OCI-LY3 (cell line): ENCODE data around the gene PIGBOS1.
A peak's percentile ranks its signal among the peaks of the same experiment; 100 is the strongest.

Experiments used
- H2AFZ ChIP-seq: fragments of 200-600, 300-600 bp; shearing (Covaris generic); 2 replicates; pipeline ENCODE4 v1.6.0; 2014; ENCODE audit warnings: antibody characterized with exemption, low read depth, low read length
- H3K27ac ChIP-seq: fragments of 200-600, 300-600 bp; sonication (generic); 2 replicates; pipeline ENCODE4 v1.5.1; 2014; ENCODE audit warnings: mild to moderate bottlenecking, low read length, moderate library complexity, mixed read lengths
- H3K27me3 ChIP-seq: fragments of 200-600, 300-600 bp; sonication (generic); 2 replicates; pipeline ENCODE4 v1.6.1; 2014; ENCODE audit warnings: low read depth, low read length, mixed read lengths
- H3K36me3 ChIP-seq: fragments of 200-600, 300-600 bp; sonication (generic); replicated peaks from 2 replicates; pipeline ENCODE3; 2014; ENCODE audit warnings: low read depth, low read length, mixed read lengths
- H3K4me1 ChIP-seq: fragments of 300-600, 200-600 bp; sonication (generic); 2 replicates; pipeline ENCODE4 v1.6.1; 2014; ENCODE audit warnings: low read length, mixed read lengths
- H3K4me2 ChIP-seq: fragments of 200-600, 300-600 bp; sonication (generic); 2 replicates; pipeline ENCODE4 v1.6.1; 2014; ENCODE audit warnings: low read length, mixed read lengths
- H3K4me3 ChIP-seq: fragments of 300-600, 200-600 bp; sonication (generic); 2 replicates; pipeline ENCODE4 v1.5.1; 2014; ENCODE audit warnings: antibody characterized with exemption, mild to moderate bottlenecking, low read length, moderate library complexity
- H3K79me2 ChIP-seq: fragments of 300-600, 200-600 bp; shearing (Covaris generic); 2 replicates; pipeline ENCODE4 v1.6.1; 2014; ENCODE audit warnings: mild to moderate bottlenecking, low read length, mixed read lengths
- H3K9ac ChIP-seq: fragments of 300-600, 200-600 bp; shearing (Covaris generic); 2 replicates; pipeline ENCODE4 v1.6.0; 2014; ENCODE audit warnings: mild to moderate bottlenecking, low read length, moderate library complexity
- H3K9me3 ChIP-seq: fragments of 200-600, 300-600 bp; shearing (Covaris generic); 2 replicates; pipeline ENCODE4 v1.6.1; 2014; ENCODE audit warnings: low read length, mixed read lengths; ENCODE audit not compliant: insufficient read depth
- H4K20me1 ChIP-seq: fragments of 200-600, 300-600 bp; sonication (generic); 2 replicates; pipeline ENCODE4 v1.6.1; 2016; ENCODE audit warnings: low read length, mixed read lengths; ENCODE audit not compliant: insufficient read depth
- CTCF ChIP-seq: fragments of 200-600, 300-600 bp; sonication (generic); IDR thresholded peaks from 2 replicates; pipeline ENCODE4 v1.5.1; 2014; ENCODE audit warnings: antibody characterized with exemption, low read length, low read depth
- EZH2phosphoT487 ChIP-seq: fragments of 200-600 bp; shearing (Covaris generic); IDR thresholded peaks from 2 replicates; pipeline ENCODE4 v1.6.1; 2018; ENCODE audit warnings: antibody characterized with exemption, mixed run types, low read depth

Gene PIGBOS1

GRCh38 chr15:55327387-55327786, 8.5 kb upstream of the PIGBOS1 start:
- no peak overlapping the region for H3K27ac ChIP-seq
- no peak overlapping the region for H3K4me2 ChIP-seq
- H3K36me3 ChIP-seq: peaks cover 26% of the 10 kb centered on the region

GRCh38 chr15:55322467-55322866, 3.5 kb upstream of the PIGBOS1 start:
- Histone ChIP-seq H3K79me2 (peaks cover 40% of the 10 kb centered on the region), H3K9me3 (no peaks in the 10 kb centered on the region), H3K36me3 (peaks cover 11% of the 10 kb centered on the region), H3K4me2 (no peak overlapping the region), H3K4me3 (no peak overlapping the region), H4K20me1 (no peaks in the 10 kb centered on the region), H3K27ac (no peak overlapping the region), H3K4me1 (peaks cover 17% of the 10 kb centered on the region), H3K27me3 (no peaks in the 10 kb centered on the region), H2AFZ (no peak overlapping the region), H3K9ac (no peak overlapping the region)
- no peak for TF ChIP-seq EZH2phosphoT487
- no peak for TF ChIP-seq CTCF

More at GRCh38 chr15:55327387-55327786, 8.5 kb upstream of the PIGBOS1 start:
- Histone ChIP-seq H3K27me3 (no peaks in the 10 kb centered on the region), H2AFZ (no peak overlapping the region), H3K79me2 (peaks cover 6% of the 10 kb centered on the region; the same call in 1 of the 2 replicates), H4K20me1 (no peaks in the 10 kb centered on the region), H3K9me3 (no peaks in the 10 kb centered on the region), H3K9ac (no peak overlapping the region), H3K4me1 (peaks cover 7% of the 10 kb centered on the region; the same call in 1 of the 2 replicates), H3K4me3 (no peak overlapping the region)
- TF ChIP-seq CTCF (no peak), EZH2phosphoT487 (no peak)

DNA sequence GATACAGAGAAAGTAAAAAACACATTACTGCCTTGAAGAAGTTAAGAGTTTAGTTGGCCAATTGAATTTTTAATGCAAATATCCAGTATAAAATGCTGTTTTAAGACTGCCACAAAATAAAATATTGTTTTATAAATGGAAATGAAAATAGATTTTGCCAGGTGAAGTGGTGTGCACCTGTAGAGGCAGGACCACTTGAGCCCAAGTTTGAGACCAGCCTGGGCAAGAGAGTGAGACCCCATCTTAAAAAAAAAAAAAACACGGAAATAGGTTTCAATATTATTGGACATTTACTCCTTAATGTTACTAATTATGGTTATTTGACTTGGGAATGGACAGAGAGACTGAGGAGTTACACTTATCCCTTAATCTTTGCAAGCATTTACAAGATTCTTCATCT, 2.0 kb upstream of the PIGBOS1 start:
- Histone ChIP-seq H3K4me3 (no peak overlapping the region), H3K4me2 (no peak overlapping the region), H3K79me2 (peaks cover 50% of the 10 kb centered on the region), H3K36me3 (peaks cover 13% of the 10 kb centered on the region), H4K20me1 (no peaks in the 10 kb centered on the region), H3K4me1 (peaks cover 14% of the 10 kb centered on the region), H3K9ac (no peak overlapping the region), H2AFZ (no peak overlapping the region), H3K27ac (no peak overlapping the region), H3K9me3 (no peaks in the 10 kb centered on the region), H3K27me3 (no peaks in the 10 kb centered on the region)
- TF ChIP-seq CTCF (no peak), EZH2phosphoT487 (no peak)

- H3K4me1 ChIP-seq: peaks cover 14% of the 10 kb centered on the region
- H4K20me1 ChIP-seq: no peaks in the 10 kb centered on the region
- no peaks in the 10 kb centered on the region for H3K9me3 ChIP-seq
- peaks cover 53% of the 10 kb centered on the region for H3K79me2 ChIP-seq
- no peak for TF ChIP-seq CTCF
- TF ChIP-seq EZH2phosphoT487: no peak
- peak overlapping the region; percentile 96 for H3K4me3 ChIP-seq
- H3K36me3 ChIP-seq: peaks cover 13% of the 10 kb centered on the region
- H3K9ac ChIP-seq: peak overlapping the region; percentile 93
- peak overlapping the region; percentile 62 for H3K4me2 ChIP-seq
- H2AFZ ChIP-seq: no peak overlapping the region
- no peaks in the 10 kb centered on the region for H3K27me3 ChIP-seq
- no peak overlapping the region for H3K27ac ChIP-seq
Observed at GRCh38 chr15:55320238-55320550, 1.3 kb upstream of the PIGBOS1 start.
